WERI-Rb-1 (cell line): Measurements from ENCODE around the gene SMIM41.

Experiments used
- DNase-seq: peaks from one replicate; pipeline ENCODE4 v3.0.0-alpha.2; 2020
- H3K27ac ChIP-seq: fragments of 250-450 bp; sonication (Bioruptor Pico); 2 replicates; pipeline ENCODE4 v1.5.1; 2020; ENCODE audit warnings: mild to moderate bottlenecking, moderate library complexity
- H3K27me3 ChIP-seq: fragments of 250-450 bp; sonication (Bioruptor Pico); 2 replicates; pipeline ENCODE4 v1.5.1; 2021; ENCODE audit warnings: mild to moderate bottlenecking, low read depth, moderate library complexity; ENCODE audit not compliant: insufficient read depth, severe bottlenecking
- H3K36me3 ChIP-seq: fragments of 250-450 bp; sonication (Bioruptor Pico); 2 replicates; pipeline ENCODE4 v1.5.1; 2020; ENCODE audit warnings: mild to moderate bottlenecking, moderate library complexity
- H3K4me3 ChIP-seq: 2 replicates; pipeline ENCODE4 v1.5.1; 2011; ENCODE audit warnings: low read depth, mild to moderate bottlenecking, control low read depth, low read length
- H3K9me3 ChIP-seq: fragments of 250-450 bp; sonication (Bioruptor Pico); 2 replicates; pipeline ENCODE4 v1.5.1; 2021; ENCODE audit warnings: mild to moderate bottlenecking, moderate library complexity; ENCODE audit not compliant: severe bottlenecking
- CTCF ChIP-seq: IDR thresholded peaks from 2 replicates; pipeline ENCODE4 v1.5.1; 2011; ENCODE audit warnings: low read depth, mild to moderate bottlenecking, control low read depth, inconsistent platforms, low read length

The SMIM41 gene

GRCh38 chr12:52126050-52126604 is 46.6 kb downstream of the SMIM41 start:
- no peak overlapping the region for H3K27ac ChIP-seq
- H3K4me3 ChIP-seq: no peak overlapping the region
- TF ChIP-seq CTCF: no peak

GRCh38 chr12:52126605-52127578 is 47.4 kb downstream of the SMIM41 start:
- Histone ChIP-seq H3K36me3 (no peaks in the 10 kb centered on the region), H3K27ac (no peak overlapping the region), H3K4me3 (no peak overlapping the region), H3K9me3 (no peaks in the 10 kb centered on the region), H3K27me3 (no peaks in the 10 kb centered on the region)
- no peak for DNase-seq
- no peak for TF ChIP-seq CTCF

More at GRCh38 chr12:52126050-52126604, 46.6 kb downstream of the SMIM41 start:
- Histone ChIP-seq H3K36me3 (no peaks in the 10 kb centered on the region), H3K27me3 (no peaks in the 10 kb centered on the region), H3K9me3 (no peaks in the 10 kb centered on the region)
- no peak for DNase-seq

GRCh38 chr12:52127683-52128450 is 48.4 kb downstream of the SMIM41 start:
- Histone ChIP-seq H3K27ac (no peak overlapping the region), H3K4me3 (no peak overlapping the region), H3K27me3 (peaks cover 3% of the 10 kb centered on the region), H3K36me3 (no peaks in the 10 kb centered on the region), H3K9me3 (no peaks in the 10 kb centered on the region)
- DNase-seq: no peak
- no peak for TF ChIP-seq CTCF

- peaks cover 3% of the 10 kb centered on the region for H3K27me3 ChIP-seq
- no peaks in the 10 kb centered on the region for H3K9me3 ChIP-seq
- no peak for TF ChIP-seq CTCF
- no peak overlapping the region for H3K4me3 ChIP-seq
- no peak for DNase-seq
- no peaks in the 10 kb centered on the region for H3K36me3 ChIP-seq
- no peak overlapping the region for H3K27ac ChIP-seq
Observed at GRCh38 chr12:52130711-52131110, 51.2 kb downstream of the SMIM41 start.

- no peak overlapping the region for H3K4me3 ChIP-seq
- TF ChIP-seq CTCF: no peak
- DNase-seq: no peak
- peaks cover 3% of the 10 kb centered on the region for H3K27me3 ChIP-seq
- no peaks in the 10 kb centered on the region for H3K36me3 ChIP-seq
- H3K27ac ChIP-seq: no peak overlapping the region
- H3K9me3 ChIP-seq: no peaks in the 10 kb centered on the region
Observed at GRCh38 chr12:52132754-52133161, 53.3 kb downstream of the SMIM41 start.
